Measurements from ENCODE around the gene RNU5B-1.
"Not testable (repeated sequence)": the region's sequence is repeated elsewhere in the genome, so short reads cannot be mapped to it uniquely, and the experiment has no call there.

RNU5B-1 gene

DNA sequence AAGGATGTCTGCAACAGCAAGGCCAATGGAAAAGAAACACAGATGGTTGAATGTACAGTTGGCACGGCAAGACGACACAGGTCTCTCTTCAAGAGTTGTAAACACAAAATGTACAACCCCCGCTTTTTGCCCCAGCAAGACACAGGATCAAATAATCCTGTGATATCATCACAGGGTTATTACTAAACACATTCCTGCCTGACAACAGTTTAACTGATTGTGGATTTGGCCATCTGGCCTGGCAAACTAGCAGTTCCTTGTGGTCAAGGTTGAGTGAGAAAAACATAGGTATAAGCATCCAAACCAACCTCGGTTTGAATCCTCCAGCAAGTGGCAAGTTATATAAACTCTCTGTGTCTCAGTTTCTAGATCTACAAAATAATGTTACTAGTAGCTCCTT is 41.2 kb upstream of the RNU5B-1 start:
- no peak for DNase-seq (ENCODE audit: low read depth)
- TF ChIP-seq, protein P1, sequence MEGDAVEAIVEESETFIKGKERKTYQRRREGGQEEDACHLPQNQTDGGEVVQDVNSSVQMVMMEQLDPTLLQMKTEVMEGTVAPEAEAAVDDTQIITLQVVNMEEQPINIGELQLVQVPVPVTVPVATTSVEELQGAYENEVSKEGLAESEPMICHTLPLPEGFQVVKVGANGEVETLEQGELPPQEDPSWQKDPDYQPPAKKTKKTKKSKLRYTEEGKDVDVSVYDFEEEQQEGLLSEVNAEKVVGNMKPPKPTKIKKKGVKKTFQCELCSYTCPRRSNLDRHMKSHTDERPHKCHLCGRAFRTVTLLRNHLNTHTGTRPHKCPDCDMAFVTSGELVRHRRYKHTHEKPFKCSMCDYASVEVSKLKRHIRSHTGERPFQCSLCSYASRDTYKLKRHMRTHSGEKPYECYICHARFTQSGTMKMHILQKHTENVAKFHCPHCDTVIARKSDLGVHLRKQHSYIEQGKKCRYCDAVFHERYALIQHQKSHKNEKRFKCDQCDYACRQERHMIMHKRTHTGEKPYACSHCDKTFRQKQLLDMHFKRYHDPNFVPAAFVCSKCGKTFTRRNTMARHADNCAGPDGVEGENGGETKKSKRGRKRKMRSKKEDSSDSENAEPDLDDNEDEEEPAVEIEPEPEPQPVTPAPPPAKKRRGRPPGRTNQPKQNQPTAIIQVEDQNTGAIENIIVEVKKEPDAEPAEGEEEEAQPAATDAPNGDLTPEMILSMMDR (IDR thresholded peaks at IDR 0.05; ENCODE audit: insufficient read depth, low read depth, low read length, missing control alignments): no peak
- H3K4me3 ChIP-seq (ENCODE audit: low read depth, low read length): no peak overlapping the region

DNA sequence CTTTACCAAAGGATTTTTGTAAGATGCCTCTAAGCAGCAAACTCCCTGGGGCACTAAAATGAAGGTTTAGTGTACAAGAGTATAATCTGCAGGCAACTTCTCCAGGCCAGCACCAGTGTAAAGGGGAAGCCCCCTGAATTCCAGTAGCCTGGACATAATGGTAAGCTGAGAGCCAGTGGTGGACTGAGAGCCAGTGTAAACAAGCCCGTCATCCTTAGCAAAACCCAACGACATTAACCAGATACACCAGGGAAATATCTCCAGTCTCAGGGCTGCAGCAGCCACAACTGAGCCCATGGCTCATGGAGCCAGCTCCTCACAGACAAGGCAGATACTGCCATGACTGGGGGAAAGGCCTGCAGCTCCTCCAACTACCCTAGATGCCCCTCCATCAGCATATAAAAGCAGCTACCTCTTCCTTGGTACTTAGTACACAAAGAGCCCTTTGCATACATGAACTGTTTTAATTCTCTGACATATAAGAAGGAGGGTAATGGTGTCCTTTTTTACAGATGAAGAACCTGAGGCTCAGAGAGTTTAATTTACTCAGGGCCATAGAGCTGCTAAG is 39.5 kb upstream of the RNU5B-1 start:
- no peak overlapping the region for H3K4me3 ChIP-seq (ENCODE audit: low read depth, low read length)
- TF ChIP-seq, protein P1 (IDR thresholded peaks at IDR 0.05; ENCODE audit: insufficient read depth, low read depth, low read length, missing control alignments): no peak

DNA sequence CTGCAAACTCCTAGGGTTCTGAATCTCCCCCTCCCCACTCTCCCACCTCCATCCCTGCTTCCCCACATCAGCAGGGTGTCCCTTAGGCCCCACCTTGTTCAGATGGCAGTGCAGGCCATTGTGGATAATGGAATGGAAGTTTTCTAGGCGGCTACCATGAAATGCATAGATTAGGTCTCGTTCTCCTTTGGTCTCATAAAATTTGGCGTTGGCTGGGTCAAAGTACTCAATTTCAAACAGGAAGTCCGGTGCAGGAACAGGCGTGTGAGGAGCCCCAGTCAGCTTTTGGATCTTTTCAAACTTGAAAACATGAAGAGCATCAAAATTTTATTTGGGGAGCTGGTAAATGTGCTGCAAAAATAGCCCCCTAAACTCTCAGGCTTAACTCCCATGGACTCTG is 38.0 kb upstream of the RNU5B-1 start:
- H3K4me3 ChIP-seq (ENCODE audit: low read depth, low read length): no peak overlapping the region
- TF ChIP-seq, protein P1 (IDR thresholded peaks at IDR 0.05; ENCODE audit: insufficient read depth, low read depth, low read length, missing control alignments): no peak
- DNase-seq (ENCODE audit: low read depth): no peak

More for the DNA sequence above, 39.5 kb upstream of the RNU5B-1 start:
- DNase-seq (ENCODE audit: low read depth): no peak

DNA sequence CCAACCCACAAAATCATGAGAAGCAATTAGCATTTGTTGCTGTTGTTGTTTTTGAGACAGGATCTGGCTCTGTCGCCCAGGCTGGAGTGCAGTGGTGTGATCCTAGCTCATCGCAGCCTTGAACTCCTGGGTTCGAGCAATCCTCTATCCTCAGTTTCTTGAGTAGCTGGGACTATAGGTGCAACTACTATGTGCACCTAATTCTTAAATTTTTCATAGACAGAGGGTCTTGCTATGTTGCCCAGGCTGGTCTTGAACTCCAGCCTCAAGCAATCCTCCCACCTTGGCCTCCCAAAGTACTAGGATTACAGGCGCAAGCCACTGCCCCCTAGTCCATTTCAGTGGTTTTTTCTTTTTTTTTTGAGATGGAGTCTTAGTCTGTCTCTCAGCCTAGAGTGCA is 36.1 kb upstream of the RNU5B-1 start:
- no peak for DNase-seq (ENCODE audit: low read depth)
- TF ChIP-seq, protein P1 (IDR thresholded peaks at IDR 0.05; ENCODE audit: insufficient read depth, low read depth, low read length, missing control alignments): no peak
- no peak overlapping the region for H3K4me3 ChIP-seq (ENCODE audit: low read depth, low read length)

DNA sequence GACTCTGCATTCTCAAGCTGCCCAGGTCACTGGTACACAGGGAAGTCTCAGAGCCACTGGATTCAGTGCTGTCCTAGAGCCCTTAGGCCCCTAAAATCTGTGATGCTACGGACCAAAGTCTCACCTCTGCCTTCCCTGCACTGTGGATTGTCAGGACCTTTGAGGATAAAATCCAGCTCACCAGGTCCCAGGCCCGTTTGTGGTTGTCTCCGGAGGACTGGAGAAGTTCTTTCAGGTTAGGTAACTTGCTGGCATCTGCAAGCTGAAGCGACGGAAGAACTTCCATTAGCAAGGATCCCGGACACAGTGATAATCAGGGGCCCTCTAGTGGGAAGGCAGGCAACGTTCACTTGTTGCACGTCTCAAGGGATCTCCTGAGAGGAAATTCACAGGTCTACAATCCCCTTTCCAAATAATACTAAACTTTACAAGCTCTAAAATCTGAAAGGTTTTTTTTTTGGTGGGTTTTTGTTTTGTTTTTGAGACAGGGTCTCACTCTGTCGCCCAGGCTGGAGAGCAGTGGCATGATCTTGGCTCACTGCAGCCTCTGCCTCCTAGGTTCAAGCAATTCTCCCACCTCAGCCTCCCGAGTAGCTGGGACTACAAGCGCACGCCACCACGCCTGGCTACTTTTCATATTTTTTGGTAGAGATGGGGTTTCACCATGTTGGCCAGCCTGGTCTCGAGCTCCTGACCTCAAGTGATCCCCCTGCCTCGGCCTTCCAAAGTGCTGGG is 33.5 kb upstream of the RNU5B-1 start:
- peak; percentile 38 for DNase-seq (ENCODE audit: low read depth)
- TF ChIP-seq, protein P1 (IDR thresholded peaks at IDR 0.05; ENCODE audit: insufficient read depth, low read depth, low read length, missing control alignments): peak; percentile 45
- not testable (repeated sequence) for H3K4me3 ChIP-seq (ENCODE audit: low read depth, low read length)

DNA sequence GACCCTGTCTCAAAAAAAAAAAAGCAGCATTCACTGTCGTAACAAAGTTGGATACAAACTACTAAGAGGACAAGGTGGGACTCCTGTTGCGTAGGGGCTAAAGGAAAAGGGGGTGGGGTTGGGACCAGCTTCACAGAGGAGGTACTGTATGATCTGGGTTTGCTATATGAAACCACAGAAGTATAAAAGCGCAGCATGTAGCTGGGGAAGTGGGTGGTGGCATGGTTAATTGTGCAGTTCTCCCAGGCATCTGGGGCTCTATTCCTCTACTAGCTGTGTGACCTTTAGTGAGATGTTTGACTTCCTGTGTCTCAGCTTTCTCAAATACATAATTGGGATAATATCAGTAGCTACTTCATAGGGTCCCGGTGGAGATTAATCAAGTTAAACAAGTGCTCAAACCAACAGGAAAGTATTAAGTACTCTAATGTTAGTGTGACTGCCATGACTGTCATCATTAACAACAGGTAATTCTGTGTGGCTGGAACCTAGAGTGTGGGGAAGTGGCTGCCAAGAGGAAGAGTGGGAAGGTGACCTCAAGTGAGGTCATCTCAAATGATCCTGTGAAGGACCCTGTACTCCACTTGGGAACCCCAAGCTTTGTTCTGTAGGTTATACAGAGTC is 29.3 kb upstream of the RNU5B-1 start:
- TF ChIP-seq, protein P1 (IDR thresholded peaks at IDR 0.05; ENCODE audit: insufficient read depth, low read depth, low read length, missing control alignments): no peak
- H3K4me3 ChIP-seq (ENCODE audit: low read depth, low read length): no peak overlapping the region
- no peak for DNase-seq (ENCODE audit: low read depth)
